Caco-2 (cell line): Measurements from ENCODE around the gene TENM3. TPM values are rescaled to one million over a fixed set of nuclear protein-coding genes. Genes with fewer than 3 reads are reported as not detected.

Experiments used
- BruUV-seq: library from RNA; stranded (reverse); fragments of 400-500 nt; replicated peaks from 2 replicates; lab custom pipeline; 2021; lab: Mats Ljungman, UMichigan
- CTCF ChIA-PET: fragments of 300-600 bp; sonication (Branson Sonifier 250); formaldehyde crosslinking; loops from one replicate; lab custom pipeline; 2022; ENCODE audit warnings: antibody characterized with exemption; lab: Charles Lee
- POLR2A ChIA-PET: fragments of 300-600 bp; sonication (Branson Sonifier 250); formaldehyde crosslinking; loops from one replicate; lab custom pipeline; 2022; ENCODE audit warnings: antibody characterized with exemption; lab: Charles Lee
- DNase-seq, 2 experiments: peaks; one replicate each; pipeline versions ENCODE4 v3.0.0 to v3.0.0-alpha.2; 2020 to 2022
- H3K27me3 ChIP-seq: replicated peaks from 2 replicates; pipeline ENCODE4 v1.6.0; 2011; ENCODE audit warnings: low read length; ENCODE audit not compliant: control insufficient read depth, insufficient read depth
- H3K36me3 ChIP-seq: 2 replicates; pipeline ENCODE4 v1.5.1; 2011; ENCODE audit warnings: low read length; ENCODE audit not compliant: control insufficient read depth, insufficient read depth
- H3K4me1 ChIP-seq: fragments of 250-450 bp; sonication (Bioruptor Pico); 2 replicates; pipeline ENCODE4 v1.5.1; 2020; ENCODE audit warnings: mild to moderate bottlenecking
- H3K4me3 ChIP-seq: 2 replicates; pipeline ENCODE4 v1.5.1; 2011; ENCODE audit warnings: low read depth, mild to moderate bottlenecking, control low read depth, low read length
- H3K9me3 ChIP-seq: fragments of 250-450 bp; sonication (Bioruptor Pico); 2 replicates; pipeline ENCODE4 v1.5.1; 2020; ENCODE audit warnings: mild to moderate bottlenecking, moderate library complexity
- H3K27ac Mint-ChIP-seq: one replicate; pipeline ENCODE4 v1.8.0; 2022; ENCODE audit warnings: mixed read lengths; ENCODE audit not compliant: unreplicated experiment
- H3K27me3 Mint-ChIP-seq: one replicate; pipeline ENCODE4 v1.8.0; 2022; ENCODE audit warnings: mixed read lengths; ENCODE audit not compliant: insufficient read depth, unreplicated experiment
- H3K36me3 Mint-ChIP-seq: one replicate; pipeline ENCODE4 v1.8.0; 2022; ENCODE audit warnings: mild to moderate bottlenecking, mixed read lengths; ENCODE audit not compliant: insufficient read depth, unreplicated experiment
- H3K4me1 Mint-ChIP-seq: one replicate; pipeline ENCODE4 v1.8.0; 2022; ENCODE audit warnings: low read depth, mixed read lengths; ENCODE audit not compliant: unreplicated experiment
- H3K4me3 Mint-ChIP-seq: one replicate; pipeline ENCODE4 v1.8.0; 2022; ENCODE audit warnings: mild to moderate bottlenecking, moderate library complexity, mixed read lengths; ENCODE audit not compliant: unreplicated experiment
- H3K9me3 Mint-ChIP-seq: one replicate; pipeline ENCODE4 v1.8.0; 2022; ENCODE audit warnings: mixed read lengths; ENCODE audit not compliant: unreplicated experiment
- intact Hi-C: fragments of 100-400 bp; cut with micrococcal nuclease; formaldehyde crosslinking; loops from one replicate; pipeline ENCODE4 v1.10.0; 2022; ENCODE audit not compliant: unreplicated experiment
- total RNA-seq: library from RNA; stranded (reverse); gene quantifications from 2 replicates; pipeline ENCODE4 v1.2.3, GENCODE V29; 2022
- TF ChIP-seq, protein P1 (sequence below), 2 experiments: fragments of 200-600 bp in 1 of 2; IDR thresholded peaks; 1 replicate in 1 of 2; 2 replicates in 1 of 2; pipeline versions ENCODE4 v1.5.1 to v1.8.0; 2011 to 2022; ENCODE audit warnings: antibody characterized with exemption in 1 of 2, control low read depth in 1 of 2, inconsistent platforms in 1 of 2, low read depth in 1 of 2, low read length in 1 of 2, mild to moderate bottlenecking in 1 of 2, moderate library complexity in 1 of 2; ENCODE audit not compliant: insufficient read depth in 1 of 2, severe bottlenecking in 1 of 2, unreplicated experiment in 1 of 2

Gene TENM3
- total RNA-seq, 1 experiment from 2014 or later, result 94.7 TPM

GRCh38 chr4:182556580-182556979 is 313.4 kb downstream of the TENM3 start:
- Histone ChIP-seq H3K4me1 (no peaks in the 10 kb centered on the region), H3K27me3 (no peaks in the 10 kb centered on the region), H3K9me3 (no peaks in the 10 kb centered on the region), H3K4me3 (no peak overlapping the region), H3K36me3 (no peaks in the 10 kb centered on the region)
- ChIA-PET POLR2A (no interaction called here), CTCF (no interaction called here)
- H3K4me1 Mint-ChIP-seq, result peaks cover 9% of the 10 kb centered on the region
- no peak overlapping the region for H3K27ac Mint-ChIP-seq
- no peak for DNase-seq
- peaks cover 7% of the 10 kb centered on the region for H3K36me3 Mint-ChIP-seq
- H3K9me3 Mint-ChIP-seq, result no peaks in the 10 kb centered on the region
- TF ChIP-seq, protein P1, sequence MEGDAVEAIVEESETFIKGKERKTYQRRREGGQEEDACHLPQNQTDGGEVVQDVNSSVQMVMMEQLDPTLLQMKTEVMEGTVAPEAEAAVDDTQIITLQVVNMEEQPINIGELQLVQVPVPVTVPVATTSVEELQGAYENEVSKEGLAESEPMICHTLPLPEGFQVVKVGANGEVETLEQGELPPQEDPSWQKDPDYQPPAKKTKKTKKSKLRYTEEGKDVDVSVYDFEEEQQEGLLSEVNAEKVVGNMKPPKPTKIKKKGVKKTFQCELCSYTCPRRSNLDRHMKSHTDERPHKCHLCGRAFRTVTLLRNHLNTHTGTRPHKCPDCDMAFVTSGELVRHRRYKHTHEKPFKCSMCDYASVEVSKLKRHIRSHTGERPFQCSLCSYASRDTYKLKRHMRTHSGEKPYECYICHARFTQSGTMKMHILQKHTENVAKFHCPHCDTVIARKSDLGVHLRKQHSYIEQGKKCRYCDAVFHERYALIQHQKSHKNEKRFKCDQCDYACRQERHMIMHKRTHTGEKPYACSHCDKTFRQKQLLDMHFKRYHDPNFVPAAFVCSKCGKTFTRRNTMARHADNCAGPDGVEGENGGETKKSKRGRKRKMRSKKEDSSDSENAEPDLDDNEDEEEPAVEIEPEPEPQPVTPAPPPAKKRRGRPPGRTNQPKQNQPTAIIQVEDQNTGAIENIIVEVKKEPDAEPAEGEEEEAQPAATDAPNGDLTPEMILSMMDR (IDR thresholded peaks at IDR 0.05; ENCODE audit: insufficient read depth in 1 of 2, low read depth in 1 of 2, low read length in 1 of 2, severe bottlenecking in 1 of 2, unreplicated experiment in 1 of 2), result no peak
- no TSS peak for BruUV-seq
- no peaks in the 10 kb centered on the region for H3K27me3 Mint-ChIP-seq
- intact Hi-C loops, result no loop called here
- H3K4me3 Mint-ChIP-seq, result no peak overlapping the region

- H3K4me3 Mint-ChIP-seq, result no peak overlapping the region
- Histone ChIP-seq H3K4me3 (no peak overlapping the region), H3K36me3 (no peaks in the 10 kb centered on the region), H3K9me3 (no peaks in the 10 kb centered on the region), H3K27me3 (no peaks in the 10 kb centered on the region), H3K4me1 (no peaks in the 10 kb centered on the region)
- ChIA-PET POLR2A (no interaction called here), CTCF (no interaction called here)
- TF ChIP-seq, protein P1 (IDR thresholded peaks at IDR 0.05; ENCODE audit: insufficient read depth in 1 of 2, low read depth in 1 of 2, low read length in 1 of 2, severe bottlenecking in 1 of 2, unreplicated experiment in 1 of 2), result no peak
- no peak for DNase-seq
- peaks cover 14% of the 10 kb centered on the region for H3K36me3 Mint-ChIP-seq
- BruUV-seq, result no TSS peak
- no peaks in the 10 kb centered on the region for H3K27me3 Mint-ChIP-seq
- H3K27ac Mint-ChIP-seq, result no peak overlapping the region
- intact Hi-C loops, result no loop called here
- H3K4me1 Mint-ChIP-seq, result no peaks in the 10 kb centered on the region
- no peaks in the 10 kb centered on the region for H3K9me3 Mint-ChIP-seq
Measured at GRCh38 chr4:182560358-182560757, 317.2 kb downstream of the TENM3 start.

GRCh38 chr4:182562350-182562749 is 319.1 kb downstream of the TENM3 start:
- BruUV-seq, result no TSS peak
- Mint-ChIP-seq H3K9me3 (no peaks in the 10 kb centered on the region), H3K27me3 (no peaks in the 10 kb centered on the region), H3K4me3 (no peak overlapping the region), H3K4me1 (no peaks in the 10 kb centered on the region), H3K36me3 (peaks cover 14% of the 10 kb centered on the region), H3K27ac (no peak overlapping the region)
- no peaks in the 10 kb centered on the region for H3K36me3 ChIP-seq
- H3K27me3 ChIP-seq, result no peaks in the 10 kb centered on the region
- H3K9me3 ChIP-seq, result no peaks in the 10 kb centered on the region
- CTCF ChIA-PET, result no interaction called here
- no peak for DNase-seq
- H3K4me1 ChIP-seq, result no peaks in the 10 kb centered on the region
- intact Hi-C loops, result no loop called here
- POLR2A ChIA-PET, result no interaction called here
- TF ChIP-seq, protein P1 (IDR thresholded peaks at IDR 0.05; ENCODE audit: insufficient read depth in 1 of 2, low read depth in 1 of 2, low read length in 1 of 2, severe bottlenecking in 1 of 2, unreplicated experiment in 1 of 2), result no peak
- H3K4me3 ChIP-seq, result no peak overlapping the region
